GM18907 (cell line): ENCODE measurements around the gene NCEH1.
A peak's percentile ranks its signal among the peaks of the same experiment; 100 is the strongest.
"Not testable (repeated sequence)": the region's sequence is repeated elsewhere in the genome, so short reads cannot be mapped to it uniquely, and the experiment has no call there.

Experiments used
- ATAC-seq: cut with Tn5 transposase; IDR thresholded peaks from one replicate; pipeline ENCODE4 v1.9.1; 2021; ENCODE audit warnings: mild to moderate bottlenecking, moderate library complexity; ENCODE audit not compliant: unreplicated experiment

Gene NCEH1

GRCh38 chr3:172614340-172615274 is 96.3 kb downstream of the NCEH1 start:
- ATAC-seq = no peak

- no peak for ATAC-seq
Observed at GRCh38 chr3:172613845-172614244, 97.0 kb downstream of the NCEH1 start.

- no peak for ATAC-seq
Observed at GRCh38 chr3:172612871-172613678, 97.8 kb downstream of the NCEH1 start.

GRCh38 chr3:172609750-172610149 is 101.1 kb downstream of the NCEH1 start:
- ATAC-seq = no peak

- no peak for ATAC-seq
Observed at GRCh38 chr3:172608575-172608974, 102.3 kb downstream of the NCEH1 start.

GRCh38 chr3:172607305-172608121 is 103.4 kb downstream of the NCEH1 start:
- no peak for ATAC-seq

- no peak for ATAC-seq
Observed at GRCh38 chr3:172606021-172606420, 104.8 kb downstream of the NCEH1 start.

GRCh38 chr3:172604895-172605646 is 105.8 kb downstream of the NCEH1 start:
- no peak for ATAC-seq

- no peak for ATAC-seq
Observed at GRCh38 chr3:172601066-172601832, 109.6 kb downstream of the NCEH1 start.

- ATAC-seq = no peak
Observed at GRCh38 chr3:172600644-172601065, 110.2 kb downstream of the NCEH1 start.

GRCh38 chr3:172598904-172599303 is 112.0 kb downstream of the NCEH1 start:
- no peak for ATAC-seq

- ATAC-seq = no peak
Observed at GRCh38 chr3:172596394-172596706, 114.5 kb downstream of the NCEH1 start.

GRCh38 chr3:172595664-172596393 is 115.0 kb downstream of the NCEH1 start:
- ATAC-seq = peak; percentile 38

- ATAC-seq = not testable (repeated sequence)
Observed at GRCh38 chr3:172594900-172595663, 115.8 kb downstream of the NCEH1 start.

- ATAC-seq = no peak
Observed at GRCh38 chr3:172592898-172593669, 117.8 kb downstream of the NCEH1 start.

- ATAC-seq = peak; percentile 92
Observed at GRCh38 chr3:172591876-172592771, 118.7 kb downstream of the NCEH1 start.
